Activated CD4-positive, alpha-beta memory T cell treated with anti-CD3 and anti-CD28 coated beads for 36 hours (primary cell): ENCODE results near the gene RAP1GAP. TPM values are rescaled to one million over a fixed set of nuclear protein-coding genes. Genes with fewer than 3 reads are reported as not detected.

ENCODE experiments used
- CTCF ChIA-PET: fragments of 350-600 bp; sonication (Branson Sonifier 250); formaldehyde crosslinking; loops from one replicate; lab custom pipeline; 2021; ENCODE audit warnings: antibody characterized with exemption, inconsistent platforms; lab: Charles Lee
- POLR2A ChIA-PET: fragments of 350-600 bp; sonication (Branson Sonifier 250); formaldehyde crosslinking; loops from one replicate; lab custom pipeline; 2021; ENCODE audit warnings: antibody characterized with exemption; lab: Charles Lee
- DNase-seq: peaks from one replicate; pipeline ENCODE4 v3.0.0-alpha.2; 2020
- H3K27ac Mint-ChIP-seq: one replicate; pipeline ENCODE4 v1.8.0; 2021; ENCODE audit warnings: mixed read lengths
- H3K27me3 Mint-ChIP-seq: one replicate; pipeline ENCODE4 v1.8.0; 2021; ENCODE audit warnings: mixed read lengths
- H3K36me3 Mint-ChIP-seq: one replicate; pipeline ENCODE4 v1.8.0; 2021; ENCODE audit warnings: mixed read lengths
- H3K4me1 Mint-ChIP-seq: one replicate; pipeline ENCODE4 v1.8.0; 2021; ENCODE audit warnings: low read depth, mixed read lengths
- H3K4me3 Mint-ChIP-seq: one replicate; pipeline ENCODE4 v1.8.0; 2021; ENCODE audit warnings: mild to moderate bottlenecking, mixed read lengths
- H3K9me3 Mint-ChIP-seq: one replicate; pipeline ENCODE4 v1.8.0; 2021; ENCODE audit warnings: mixed read lengths
- intact Hi-C: fragments of 100-400 bp; cut with micrococcal nuclease; formaldehyde crosslinking; loops from one replicate; pipeline ENCODE4 v1.15.1; 2023
- total RNA-seq, 2 experiments: library from RNA; stranded (reverse); gene quantifications; one replicate each; pipeline ENCODE4 v1.2.3, GENCODE V29; 2021

The RAP1GAP gene
- total RNA-seq, 2 experiments from 2014 or later: 1.1 to 1.7 TPM

GRCh38 chr1:21665711-21666575, 3.2 kb downstream of the RAP1GAP start:
- no peak for DNase-seq
- peaks cover 12% of the 10 kb centered on the region for H3K4me1 Mint-ChIP-seq
- H3K27ac Mint-ChIP-seq: no peak overlapping the region
- CTCF ChIA-PET: no interaction called here
- H3K36me3 Mint-ChIP-seq: no peaks in the 10 kb centered on the region
- H3K9me3 Mint-ChIP-seq: no peaks in the 10 kb centered on the region
- peaks cover 30% of the 10 kb centered on the region for H3K27me3 Mint-ChIP-seq
- POLR2A ChIA-PET: no interaction called here
- intact Hi-C loops: no loop called here
- no peak overlapping the region for H3K4me3 Mint-ChIP-seq

GRCh38 chr1:21664806-21665588, 4.2 kb downstream of the RAP1GAP start:
- DNase-seq: no peak
- Mint-ChIP-seq H3K27ac (no peak overlapping the region), H3K27me3 (peaks cover 34% of the 10 kb centered on the region), H3K4me3 (no peak overlapping the region), H3K36me3 (no peaks in the 10 kb centered on the region), H3K9me3 (no peaks in the 10 kb centered on the region), H3K4me1 (peaks cover 12% of the 10 kb centered on the region)
- ChIA-PET POLR2A (no interaction called here), CTCF (no interaction called here)
- intact Hi-C loops: no loop called here

GRCh38 chr1:21663951-21664805, 5.0 kb downstream of the RAP1GAP start:
- Mint-ChIP-seq H3K27ac (no peak overlapping the region), H3K36me3 (no peaks in the 10 kb centered on the region)
- intact Hi-C loops: no loop called here

GRCh38 chr1:21663248-21663950, 5.8 kb downstream of the RAP1GAP start:
- Mint-ChIP-seq H3K36me3 (no peaks in the 10 kb centered on the region), H3K9me3 (no peaks in the 10 kb centered on the region), H3K27ac (no peak overlapping the region), H3K4me3 (no peak overlapping the region), H3K4me1 (peaks cover 10% of the 10 kb centered on the region), H3K27me3 (peaks cover 36% of the 10 kb centered on the region)
- no peak for DNase-seq
- ChIA-PET POLR2A (no interaction called here), CTCF (no interaction called here)
- intact Hi-C loops: no loop called here

More at GRCh38 chr1:21663951-21664805, 5.0 kb downstream of the RAP1GAP start:
- Mint-ChIP-seq H3K27me3 (peaks cover 37% of the 10 kb centered on the region), H3K4me1 (peaks cover 10% of the 10 kb centered on the region), H3K9me3 (no peaks in the 10 kb centered on the region), H3K4me3 (no peak overlapping the region)
- ChIA-PET CTCF (no interaction called here), POLR2A (no interaction called here)
- no peak for DNase-seq

- Mint-ChIP-seq H3K36me3 (no peaks in the 10 kb centered on the region), H3K27me3 (peaks cover 29% of the 10 kb centered on the region), H3K4me1 (peaks cover 10% of the 10 kb centered on the region), H3K9me3 (no peaks in the 10 kb centered on the region), H3K4me3 (no peak overlapping the region), H3K27ac (no peak overlapping the region)
- CTCF ChIA-PET: no interaction called here
- intact Hi-C loops: no loop called here
- POLR2A ChIA-PET: no interaction called here
- DNase-seq: no peak
Measured at GRCh38 chr1:21662426-21663247, 6.5 kb downstream of the RAP1GAP start.

- no peak overlapping the region for H3K27ac Mint-ChIP-seq
- no peak overlapping the region for H3K4me3 Mint-ChIP-seq
- POLR2A ChIA-PET: no interaction called here
- H3K4me1 Mint-ChIP-seq: peaks cover 10% of the 10 kb centered on the region
- CTCF ChIA-PET: interaction anchor here (0.5 to 0.8 kb wide), 2 partner anchors 430 to 453 kb away, joined by 3 to 4 read pairs; no protein-coding TSS in a partner anchor
- no peak for DNase-seq
- intact Hi-C loops: no loop called here
- peaks cover 27% of the 10 kb centered on the region for H3K27me3 Mint-ChIP-seq
- H3K36me3 Mint-ChIP-seq: no peaks in the 10 kb centered on the region
- no peaks in the 10 kb centered on the region for H3K9me3 Mint-ChIP-seq
Measured at GRCh38 chr1:21661886-21662285, 7.3 kb downstream of the RAP1GAP start.

- Mint-ChIP-seq H3K4me1 (peaks cover 4% of the 10 kb centered on the region), H3K36me3 (no peaks in the 10 kb centered on the region), H3K9me3 (no peaks in the 10 kb centered on the region), H3K27ac (no peak overlapping the region), H3K4me3 (peak overlapping the region; percentile 49), H3K27me3 (peaks cover 21% of the 10 kb centered on the region)
- intact Hi-C loops: loop anchor here (1.0 to 5.0 kb wide), 6 partner anchors 12 to 302 kb away; partner anchors contain the start of genes ALPL and USP48
- POLR2A ChIA-PET: no interaction called here
- no peak for DNase-seq
- CTCF ChIA-PET: interaction anchor here (0.6 to 1.6 kb wide), 7 partner anchors 9 to 391 kb away, joined by 3 to 6 read pairs (median 3); partner anchors contain the start of gene RAP1GAP
Measured at GRCh38 chr1:21659924-21660326, 9.2 kb downstream of the RAP1GAP start.

- DNase-seq: peak; percentile 87
Measured at GRCh38 chr1:21659099-21659923, 9.8 kb downstream of the RAP1GAP start.

GRCh38 chr1:21657456-21658190, 11.5 kb downstream of the RAP1GAP start:
- intact Hi-C loops: loop anchor here (2.0 to 5.0 kb wide), 5 partner anchors 63 to 305 kb away; partner anchors contain the start of genes ALPL and USP48

More at GRCh38 chr1:21659099-21659923, 9.8 kb downstream of the RAP1GAP start:
- Mint-ChIP-seq H3K27me3 (peaks cover 18% of the 10 kb centered on the region), H3K27ac (no peak overlapping the region), H3K4me1 (peaks cover 4% of the 10 kb centered on the region), H3K36me3 (no peaks in the 10 kb centered on the region), H3K4me3 (peak overlapping the region; percentile 49), H3K9me3 (no peaks in the 10 kb centered on the region)
- ChIA-PET CTCF (interaction anchor here (0.6 to 1.8 kb wide), 14 partner anchors 10 to 390 kb away, joined by 3 to 6 read pairs (median 4); partner anchors contain the start of gene RAP1GAP), POLR2A (interaction anchor here (0.7 kb wide), 1 partner anchor 124 kb away, joined by 3 read pairs; the partner anchor contains the start of gene USP48)
- intact Hi-C loops: loop anchor here (1.0 to 5.0 kb wide), 6 partner anchors 11 to 303 kb away; partner anchors contain the start of genes ALPL and USP48

More at GRCh38 chr1:21657456-21658190, 11.5 kb downstream of the RAP1GAP start:
- peaks cover 11% of the 10 kb centered on the region for H3K27me3 Mint-ChIP-seq
- no peaks in the 10 kb centered on the region for H3K36me3 Mint-ChIP-seq
- CTCF ChIA-PET: interaction anchor here (0.8 to 1.8 kb wide), 4 partner anchors 16 to 463 kb away, joined by 3 to 6 read pairs (median 4); no protein-coding TSS in a partner anchor
- H3K27ac Mint-ChIP-seq: no peak overlapping the region
- POLR2A ChIA-PET: no interaction called here
- peaks cover 4% of the 10 kb centered on the region for H3K4me1 Mint-ChIP-seq
- no peak for DNase-seq
- H3K4me3 Mint-ChIP-seq: no peak overlapping the region
- no peaks in the 10 kb centered on the region for H3K9me3 Mint-ChIP-seq
